MM.1S (cell line): ENCODE results near the gene ZMPSTE24.

Experiments used
- DNase-seq: peaks from one replicate; pipeline ENCODE4 v3.0.0-alpha.2; 2015
- H2AFZ ChIP-seq: fragments of 300-600 bp; sonication (generic); 2 replicates; pipeline ENCODE4 v1.6.0; 2016; ENCODE audit warnings: antibody characterized with exemption, low read length
- H3F3A ChIP-seq: fragments of 300-600 bp; sonication (generic); 2 replicates; pipeline ENCODE4 v1.6.1; 2016; ENCODE audit warnings: mild to moderate bottlenecking, antibody characterized with exemption, low read length, moderate library complexity, mixed read lengths; ENCODE audit not compliant: insufficient read depth
- H3K27ac ChIP-seq: fragments of 300-600 bp; sonication (generic); 2 replicates; pipeline ENCODE4 v1.5.1; 2016; ENCODE audit warnings: mild to moderate bottlenecking, low read length
- H3K27me3 ChIP-seq: fragments of 300-600 bp; sonication (generic); replicated peaks from 2 replicates; pipeline ENCODE4 v1.6.0; 2016; ENCODE audit warnings: low read length; ENCODE audit not compliant: insufficient read depth
- H3K36me3 ChIP-seq: fragments of 300-600 bp; sonication (generic); replicated peaks from 2 replicates; pipeline ENCODE4 v1.6.1; 2016; ENCODE audit warnings: mild to moderate bottlenecking, low read length, mixed read lengths; ENCODE audit not compliant: insufficient read depth
- H3K4me1 ChIP-seq: fragments of 300-600 bp; sonication (generic); 2 replicates; pipeline ENCODE4 v1.6.1; 2016; ENCODE audit warnings: low read length, mixed read lengths
- H3K4me2 ChIP-seq: fragments of 300-600 bp; sonication (generic); 2 replicates; pipeline ENCODE4 v1.6.0; 2016; ENCODE audit warnings: low read depth, low read length
- H3K4me3 ChIP-seq: fragments of 300-600 bp; sonication (generic); 2 replicates; pipeline ENCODE4 v1.5.1; 2016; ENCODE audit warnings: low read length, mixed read lengths
- H3K79me2 ChIP-seq: fragments of 300-600 bp; sonication (generic); 2 replicates; pipeline ENCODE4 v1.6.1; 2016; ENCODE audit warnings: mixed run types, low read length, mixed read lengths
- H3K9ac ChIP-seq: fragments of 300-600 bp; sonication (generic); 2 replicates; pipeline ENCODE4 v1.6.1; 2016; ENCODE audit warnings: low read length, mixed read lengths
- H3K9me2 ChIP-seq: fragments of 300-600 bp; sonication (generic); replicated peaks from 2 replicates; pipeline ENCODE4 v1.6.1; 2016; ENCODE audit warnings: mild to moderate bottlenecking, low read length, mixed read lengths; ENCODE audit not compliant: insufficient read depth
- H3K9me3 ChIP-seq: fragments of 300-600 bp; sonication (generic); replicated peaks from 2 replicates; pipeline ENCODE4 v1.6.1; 2016; ENCODE audit warnings: mild to moderate bottlenecking, low read length, mixed read lengths; ENCODE audit not compliant: insufficient read depth
- H4K20me1 ChIP-seq: fragments of 300-600 bp; sonication (generic); 2 replicates; pipeline ENCODE4 v1.6.1; 2016; ENCODE audit warnings: mild to moderate bottlenecking, low read length, moderate library complexity, mixed read lengths; ENCODE audit not compliant: insufficient read depth
- EZH2 ChIP-seq: fragments of 300-600 bp; sonication (generic); optimal IDR thresholded peaks from 2 replicates; pipeline ENCODE3; 2017; ENCODE audit warnings: low read depth, mild to moderate bottlenecking, antibody characterized with exemption, low read length, mixed read lengths
- EZH2phosphoT487 ChIP-seq: fragments of 300-600 bp; sonication (generic); IDR thresholded peaks from 2 replicates; pipeline ENCODE4 v1.6.1; 2018; ENCODE audit warnings: antibody characterized with exemption, low read length
- TF ChIP-seq, protein P1 (sequence below): fragments of 300-600 bp; sonication (generic); IDR thresholded peaks from 2 replicates; pipeline ENCODE4 v1.5.1; 2016; ENCODE audit warnings: antibody characterized with exemption, low read length, mixed read lengths

ZMPSTE24 gene

DNA sequence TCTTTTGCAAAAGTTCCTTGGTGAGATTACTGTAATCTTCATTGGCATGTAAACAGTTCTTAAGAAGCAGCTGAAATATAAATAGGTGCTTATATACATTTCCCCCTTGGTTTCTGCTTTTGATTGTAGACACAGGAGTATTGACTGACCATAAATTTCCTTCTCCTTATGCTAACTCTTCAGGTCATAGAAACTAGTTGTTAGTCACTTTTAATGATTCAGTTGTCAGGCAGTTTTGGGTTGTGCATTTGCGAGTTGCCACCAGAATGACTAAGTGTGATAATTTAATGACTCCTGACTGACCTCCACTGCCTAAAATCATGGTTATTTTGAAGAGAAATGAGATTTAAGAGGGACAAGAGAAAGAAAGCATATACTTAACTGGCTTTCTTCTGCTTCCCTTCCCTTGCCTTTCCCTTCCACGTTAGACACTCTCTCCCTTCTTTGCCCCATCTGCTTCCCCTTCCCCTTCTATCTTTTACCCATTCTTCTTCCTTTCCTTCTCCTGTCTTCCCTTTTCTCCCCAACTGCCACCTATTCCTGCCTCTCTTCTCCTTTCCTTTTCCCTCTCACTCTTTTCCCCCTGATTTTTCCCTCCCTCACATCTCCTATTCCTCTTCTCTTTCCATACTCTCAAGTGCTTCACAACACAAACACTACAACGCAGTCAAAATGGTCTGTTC is 12.3 kb downstream of the ZMPSTE24 start:
- no peak overlapping the region for H3K4me3 ChIP-seq
- H3K4me2 ChIP-seq: no peak overlapping the region
- no peaks in the 10 kb centered on the region; the same call in 1 of the 2 replicates for H3K36me3 ChIP-seq
- no peaks in the 10 kb centered on the region for H3K9me3 ChIP-seq
- no peaks in the 10 kb centered on the region for H4K20me1 ChIP-seq
- H3K9ac ChIP-seq: no peak overlapping the region
- TF ChIP-seq EZH2phosphoT487: no peak
- no peak overlapping the region for H3K27ac ChIP-seq
- DNase-seq: no peak
- H3K79me2 ChIP-seq: peaks cover 12% of the 10 kb centered on the region
- no peaks in the 10 kb centered on the region for H3K9me2 ChIP-seq
- peaks cover 9% of the 10 kb centered on the region for H3K4me1 ChIP-seq
- H3K27me3 ChIP-seq: no peaks in the 10 kb centered on the region
- no peak overlapping the region for H2AFZ ChIP-seq
- H3F3A ChIP-seq: no peaks in the 10 kb centered on the region

DNA sequence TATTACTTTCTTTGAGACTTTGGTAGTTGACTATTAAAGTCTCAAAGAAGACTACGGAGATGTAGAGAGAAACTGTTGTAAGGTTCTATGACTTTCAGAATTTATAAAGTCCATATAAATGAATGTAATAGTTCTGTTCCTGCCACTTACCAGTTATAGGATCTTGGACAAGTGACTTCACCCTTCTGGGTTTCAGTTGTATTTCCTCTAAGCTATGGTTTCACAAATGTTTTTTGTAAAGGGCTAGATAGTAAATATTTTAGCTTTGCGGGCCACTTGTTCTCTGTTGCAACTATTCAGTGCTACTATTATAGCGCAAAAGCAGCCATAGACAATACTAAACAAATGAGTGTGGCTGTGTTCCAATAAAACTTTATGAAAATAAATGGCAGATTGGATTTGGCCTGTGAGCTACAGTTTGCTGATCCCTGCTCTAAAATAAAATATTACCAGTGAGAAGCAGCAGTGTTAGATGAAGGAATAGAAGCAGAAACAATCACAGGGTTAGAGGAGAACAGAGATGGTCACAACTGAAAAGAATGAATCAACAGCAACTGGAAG is 14.7 kb downstream of the ZMPSTE24 start:
- H3K9me3 ChIP-seq: no peaks in the 10 kb centered on the region
- no peaks in the 10 kb centered on the region for H3F3A ChIP-seq
- H3K4me1 ChIP-seq: peaks cover 9% of the 10 kb centered on the region
- no peaks in the 10 kb centered on the region for H3K27me3 ChIP-seq
- H2AFZ ChIP-seq: no peak overlapping the region
- H4K20me1 ChIP-seq: no peaks in the 10 kb centered on the region
- TF ChIP-seq, protein P1, sequence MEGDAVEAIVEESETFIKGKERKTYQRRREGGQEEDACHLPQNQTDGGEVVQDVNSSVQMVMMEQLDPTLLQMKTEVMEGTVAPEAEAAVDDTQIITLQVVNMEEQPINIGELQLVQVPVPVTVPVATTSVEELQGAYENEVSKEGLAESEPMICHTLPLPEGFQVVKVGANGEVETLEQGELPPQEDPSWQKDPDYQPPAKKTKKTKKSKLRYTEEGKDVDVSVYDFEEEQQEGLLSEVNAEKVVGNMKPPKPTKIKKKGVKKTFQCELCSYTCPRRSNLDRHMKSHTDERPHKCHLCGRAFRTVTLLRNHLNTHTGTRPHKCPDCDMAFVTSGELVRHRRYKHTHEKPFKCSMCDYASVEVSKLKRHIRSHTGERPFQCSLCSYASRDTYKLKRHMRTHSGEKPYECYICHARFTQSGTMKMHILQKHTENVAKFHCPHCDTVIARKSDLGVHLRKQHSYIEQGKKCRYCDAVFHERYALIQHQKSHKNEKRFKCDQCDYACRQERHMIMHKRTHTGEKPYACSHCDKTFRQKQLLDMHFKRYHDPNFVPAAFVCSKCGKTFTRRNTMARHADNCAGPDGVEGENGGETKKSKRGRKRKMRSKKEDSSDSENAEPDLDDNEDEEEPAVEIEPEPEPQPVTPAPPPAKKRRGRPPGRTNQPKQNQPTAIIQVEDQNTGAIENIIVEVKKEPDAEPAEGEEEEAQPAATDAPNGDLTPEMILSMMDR: no peak
- H3K27ac ChIP-seq: no peak overlapping the region
- no peak overlapping the region for H3K4me3 ChIP-seq
- no peak for DNase-seq
- no peaks in the 10 kb centered on the region for H3K9me2 ChIP-seq
- no peaks in the 10 kb centered on the region; the same call in 1 of the 2 replicates for H3K36me3 ChIP-seq
- no peaks in the 10 kb centered on the region for H3K79me2 ChIP-seq
- no peak overlapping the region for H3K4me2 ChIP-seq
- no peak overlapping the region for H3K9ac ChIP-seq

DNA sequence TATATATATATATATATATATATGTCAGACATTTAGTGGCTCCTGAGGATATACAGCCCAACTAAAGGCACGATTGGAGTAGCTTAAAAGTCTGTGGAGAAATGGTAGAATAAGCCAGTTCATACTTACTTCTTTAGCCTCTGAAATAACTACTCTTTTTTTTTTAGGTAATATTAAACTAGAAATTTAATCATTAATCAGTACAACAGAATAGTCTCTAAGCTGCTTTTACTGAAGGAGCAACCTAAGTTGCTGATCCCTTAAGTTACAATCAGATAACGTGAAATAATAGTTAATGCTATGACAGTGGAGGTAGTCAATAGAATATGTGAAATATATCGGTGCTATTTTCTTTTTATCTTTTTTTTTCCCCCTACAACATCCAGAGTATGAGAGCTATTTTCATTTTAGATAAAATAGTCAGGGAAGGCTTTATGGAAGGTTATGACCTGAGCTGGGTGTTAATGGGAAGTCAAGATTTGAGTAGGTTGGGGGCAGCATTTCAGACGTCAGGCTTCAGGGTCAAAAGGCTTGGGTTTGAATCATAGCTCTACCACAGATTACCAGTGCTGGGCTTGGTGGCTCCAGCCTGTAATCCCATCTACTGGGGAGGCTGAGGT is 15.6 kb downstream of the ZMPSTE24 start:
- H3K4me2 ChIP-seq: no peak overlapping the region
- H3K9me3 ChIP-seq: no peaks in the 10 kb centered on the region
- no peak for TF ChIP-seq EZH2
- no peak for TF ChIP-seq EZH2phosphoT487
- TF ChIP-seq, protein P1: no peak
- no peaks in the 10 kb centered on the region for H3F3A ChIP-seq
- no peak overlapping the region for H3K27ac ChIP-seq
- no peak overlapping the region for H2AFZ ChIP-seq
- no peaks in the 10 kb centered on the region for H4K20me1 ChIP-seq
- no peak overlapping the region for H3K4me3 ChIP-seq
- H3K36me3 ChIP-seq: no peaks in the 10 kb centered on the region; the same call in 1 of the 2 replicates
- no peaks in the 10 kb centered on the region for H3K27me3 ChIP-seq
- DNase-seq: no peak
- no peak overlapping the region for H3K9ac ChIP-seq
- no peaks in the 10 kb centered on the region for H3K79me2 ChIP-seq
- peaks cover 9% of the 10 kb centered on the region for H3K4me1 ChIP-seq
- no peaks in the 10 kb centered on the region for H3K9me2 ChIP-seq

DNA sequence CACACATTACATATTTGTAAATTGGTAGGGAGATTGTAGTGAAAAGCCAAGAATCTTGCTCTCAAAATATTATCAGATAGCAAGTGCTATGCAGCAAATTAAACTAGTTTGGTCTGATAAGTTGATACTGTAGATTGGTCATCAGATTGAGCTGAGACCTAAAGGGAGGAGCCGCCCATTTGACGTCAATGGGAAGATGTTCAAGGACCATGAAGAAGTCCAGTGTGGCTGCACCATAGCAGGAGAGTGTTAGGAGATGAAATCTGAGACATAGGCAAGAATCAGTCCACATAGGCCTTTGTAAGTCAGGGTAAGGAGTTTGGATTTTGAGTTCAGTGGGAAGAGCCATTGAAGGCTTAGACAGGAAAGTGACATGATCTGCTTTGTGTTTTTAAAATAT is 16.3 kb downstream of the ZMPSTE24 start:
- Histone ChIP-seq H3K79me2 (no peaks in the 10 kb centered on the region), H3K27ac (no peak overlapping the region), H3K4me3 (no peak overlapping the region), H2AFZ (no peak overlapping the region), H3K9me3 (no peaks in the 10 kb centered on the region), H3K36me3 (no peaks in the 10 kb centered on the region; the same call in 1 of the 2 replicates), H4K20me1 (no peaks in the 10 kb centered on the region), H3K4me1 (peaks cover 9% of the 10 kb centered on the region), H3K9me2 (no peaks in the 10 kb centered on the region), H3K27me3 (no peaks in the 10 kb centered on the region), H3K9ac (no peak overlapping the region), H3K4me2 (no peak overlapping the region), H3F3A (no peaks in the 10 kb centered on the region)
- no peak for TF ChIP-seq EZH2
- TF ChIP-seq, protein P1: no peak
- no peak for TF ChIP-seq EZH2phosphoT487
- DNase-seq: no peak
